Suprapubic skin (tissue), 4 donors: Measurements from ENCODE around the gene LAPTM5. TPM values are rescaled to one million over a fixed set of nuclear protein-coding genes. Genes with fewer than 3 reads are reported as not detected.
"Not testable (repeated sequence)": the region's sequence is repeated elsewhere in the genome, so short reads cannot be mapped to it uniquely, and the experiment has no call there.

ENCODE experiments used
- DNase-seq, 2 donors: peaks; one replicate each; pipeline ENCODE4 v3.0.0-alpha.2; 2019; ENCODE audit warnings: low spot score in 2 of 2
- H3K27ac ChIP-seq: fragments of 200-600 bp; sonication (generic); one replicate; pipeline ENCODE4 v1.5.1; 2019
- H3K27me3 ChIP-seq: fragments of 200-600 bp; sonication (generic); one replicate; pipeline ENCODE4 v1.5.1; 2019
- H3K36me3 ChIP-seq: fragments of 200-600 bp; sonication (generic); one replicate; pipeline ENCODE4 v1.5.1; 2019
- H3K4me1 ChIP-seq: fragments of 200-600 bp; sonication (generic); one replicate; pipeline ENCODE4 v1.5.1; 2019
- H3K4me3 ChIP-seq: fragments of 200-600 bp; sonication (generic); one replicate; pipeline ENCODE4 v1.5.1; 2019; ENCODE audit warnings: mild to moderate bottlenecking
- H3K9me3 ChIP-seq: fragments of 200-600 bp; sonication (generic); one replicate; pipeline ENCODE4 v1.5.1; 2019
- EP300 ChIP-seq: sonication (generic); formaldehyde crosslinking; IDR thresholded peaks from one replicate; pipeline ENCODE4 v1.6.1; 2017; ENCODE audit warnings: antibody characterized with exemption
- POLR2A ChIP-seq, 2 donors: fragments of 450-650 bp; IDR thresholded peaks; one replicate each; pipeline ENCODE4 v1.6.1; 2017; ENCODE audit warnings: antibody characterized with exemption in 2 of 2, mild to moderate bottlenecking in 2 of 2, moderate library complexity in 2 of 2
- POLR2AphosphoS5 ChIP-seq, 3 donors: sonication (generic); formaldehyde crosslinking; IDR thresholded peaks; one replicate each; pipeline ENCODE4 v1.6.1; 2017; ENCODE audit warnings: antibody characterized with exemption in 3 of 3
- WGBS: methylation state at CpG from one replicate; pipeline ENCODE4 v1.1.5; 2018; 5-methylcytosine and 5-hydroxymethylcytosine counted together
- total RNA-seq, 4 donors: library from RNA; depleted of rRNA; stranded (reverse); fragments of >200 nt; gene quantifications; one replicate each; pipeline ENCODE4 v1.1.0, GENCODE V29; 2016
- TF ChIP-seq, protein P1 (sequence below), 2 donors: fragments of 200-600 bp in 1 of 2; fragments of 450-650 bp in 1 of 2; sonication (generic) in 1 of 2; IDR thresholded peaks; one replicate each; pipeline ENCODE4 v1.5.1; 2016 to 2019; ENCODE audit warnings: antibody characterized with exemption in 2 of 2, mild to moderate bottlenecking in 1 of 2, moderate library complexity in 1 of 2

Gene LAPTM5
- total RNA-seq, 4 donors from 2014 or later = 9.9 to 13.7 (median 12.2) TPM

DNA sequence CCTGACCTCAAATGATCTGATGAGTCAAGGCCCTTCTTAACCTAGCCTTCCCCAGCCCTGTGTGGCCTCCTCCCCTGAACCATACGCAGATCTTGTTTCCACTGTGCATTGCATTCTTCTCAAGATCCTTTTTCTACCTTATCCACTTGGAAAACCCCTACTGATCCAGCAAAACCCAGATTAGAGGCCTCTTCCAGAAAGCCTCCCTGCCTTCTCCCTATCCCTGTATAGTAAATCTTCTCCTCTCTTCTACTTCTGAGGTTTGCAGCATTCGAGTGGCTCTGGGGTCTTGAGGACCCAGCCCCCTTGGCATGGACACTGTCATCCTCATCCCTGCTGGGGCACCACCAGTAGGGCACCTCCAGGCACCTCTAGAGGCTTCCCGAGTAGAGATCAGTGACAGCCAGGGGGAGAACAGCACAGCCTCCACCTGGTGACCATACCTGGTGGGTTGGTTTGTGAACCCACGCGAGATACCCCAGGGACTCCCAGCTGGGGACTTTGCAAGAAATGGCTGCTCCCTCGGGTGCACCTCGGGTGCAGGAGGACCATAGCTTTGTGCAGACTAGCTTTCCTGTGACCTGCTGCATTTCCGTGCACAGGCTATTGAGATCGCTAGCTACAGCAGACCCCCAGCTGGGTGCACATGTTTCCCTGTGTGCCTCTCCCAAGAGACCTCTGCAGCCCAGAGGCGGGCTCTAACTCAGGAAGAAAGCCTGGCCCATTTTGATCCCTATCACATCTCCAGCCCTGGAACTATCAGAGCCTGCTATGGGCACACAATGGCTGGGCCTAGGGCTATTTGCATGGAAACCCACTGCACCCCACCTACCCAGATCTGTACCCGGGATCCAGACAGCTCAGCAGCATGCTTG lies 68.4 kb downstream of the LAPTM5 start:
- no peak for DNase-seq
- Histone ChIP-seq H3K36me3 (no peaks in the 10 kb centered on the region), H3K9me3 (no peaks in the 10 kb centered on the region), H3K27me3 (peaks cover 23% of the 10 kb centered on the region), H3K4me3 (no peak overlapping the region), H3K27ac (no peak overlapping the region), H3K4me1 (peaks cover 11% of the 10 kb centered on the region)
- TF ChIP-seq POLR2AphosphoS5 (IDR thresholded peaks at IDR 0.05) = no peak
- TF ChIP-seq, protein P1, sequence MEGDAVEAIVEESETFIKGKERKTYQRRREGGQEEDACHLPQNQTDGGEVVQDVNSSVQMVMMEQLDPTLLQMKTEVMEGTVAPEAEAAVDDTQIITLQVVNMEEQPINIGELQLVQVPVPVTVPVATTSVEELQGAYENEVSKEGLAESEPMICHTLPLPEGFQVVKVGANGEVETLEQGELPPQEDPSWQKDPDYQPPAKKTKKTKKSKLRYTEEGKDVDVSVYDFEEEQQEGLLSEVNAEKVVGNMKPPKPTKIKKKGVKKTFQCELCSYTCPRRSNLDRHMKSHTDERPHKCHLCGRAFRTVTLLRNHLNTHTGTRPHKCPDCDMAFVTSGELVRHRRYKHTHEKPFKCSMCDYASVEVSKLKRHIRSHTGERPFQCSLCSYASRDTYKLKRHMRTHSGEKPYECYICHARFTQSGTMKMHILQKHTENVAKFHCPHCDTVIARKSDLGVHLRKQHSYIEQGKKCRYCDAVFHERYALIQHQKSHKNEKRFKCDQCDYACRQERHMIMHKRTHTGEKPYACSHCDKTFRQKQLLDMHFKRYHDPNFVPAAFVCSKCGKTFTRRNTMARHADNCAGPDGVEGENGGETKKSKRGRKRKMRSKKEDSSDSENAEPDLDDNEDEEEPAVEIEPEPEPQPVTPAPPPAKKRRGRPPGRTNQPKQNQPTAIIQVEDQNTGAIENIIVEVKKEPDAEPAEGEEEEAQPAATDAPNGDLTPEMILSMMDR (IDR thresholded peaks at IDR 0.05) = no peak
- TF ChIP-seq EP300 = no peak
- TF ChIP-seq POLR2A (IDR thresholded peaks at IDR 0.05) = no peak
- WGBS = 72% methylated on average over 5 of the region's 11 CpGs

DNA sequence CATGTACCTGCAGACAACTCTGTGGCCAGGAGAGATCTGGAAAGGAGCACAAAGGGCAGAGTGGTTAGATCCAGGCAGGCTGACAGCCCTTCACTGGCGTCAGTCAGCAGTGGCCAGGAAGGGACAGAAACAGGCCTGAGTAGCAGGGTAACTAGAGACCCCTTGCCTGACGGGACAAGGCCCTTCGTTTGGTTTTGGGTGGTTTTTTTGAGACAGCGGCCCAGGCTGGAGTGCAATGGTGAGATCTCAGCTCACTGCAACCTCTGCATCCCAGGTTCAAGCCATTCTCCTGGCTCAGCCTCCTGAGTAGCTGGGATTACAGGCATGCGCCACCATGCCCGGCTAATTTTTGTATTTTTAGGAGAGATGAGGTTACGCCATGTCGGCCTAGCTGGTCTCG lies 69.1 kb downstream of the LAPTM5 start:
- not testable (repeated sequence) for H3K4me1 ChIP-seq, H3K27ac ChIP-seq, DNase-seq, H3K4me3 ChIP-seq, H3K36me3 ChIP-seq, H3K9me3 ChIP-seq
- H3K27me3 ChIP-seq = peaks cover 28% of the 10 kb centered on the region
- 88% methylated on average over 9 of the region's 9 CpGs for WGBS

DNA sequence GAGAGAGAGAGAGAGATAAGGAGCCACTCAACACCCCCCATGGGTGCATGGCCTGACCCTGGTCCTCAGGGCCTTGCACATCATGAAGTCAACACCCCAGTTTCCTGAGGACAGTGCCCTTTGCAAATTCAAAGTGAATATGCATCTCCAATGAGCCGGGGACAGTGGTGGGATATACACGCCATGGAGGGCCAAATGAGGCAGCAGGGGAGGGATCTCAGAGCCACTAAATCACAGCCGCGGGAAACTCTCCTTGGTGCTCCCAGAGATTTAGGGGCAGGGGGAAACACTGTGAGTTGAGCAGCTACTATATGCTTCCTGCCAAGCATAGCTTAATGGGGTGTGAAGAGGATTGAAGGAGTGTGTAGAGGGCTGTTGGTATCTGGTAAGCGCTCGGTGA lies 69.7 kb downstream of the LAPTM5 start:
- Histone ChIP-seq H3K4me1 (peaks cover 8% of the 10 kb centered on the region), H3K4me3 (no peak overlapping the region), H3K27ac (no peak overlapping the region), H3K27me3 (peaks cover 30% of the 10 kb centered on the region), H3K36me3 (no peaks in the 10 kb centered on the region), H3K9me3 (no peaks in the 10 kb centered on the region)
- no peak for DNase-seq
- TF ChIP-seq, protein P1 (IDR thresholded peaks at IDR 0.05) = no peak
- TF ChIP-seq POLR2A (IDR thresholded peaks at IDR 0.05) = no peak
- no peak for TF ChIP-seq EP300
- TF ChIP-seq POLR2AphosphoS5 (IDR thresholded peaks at IDR 0.05) = no peak
- WGBS = 92% methylated on average over 6 of the region's 6 CpGs

DNA sequence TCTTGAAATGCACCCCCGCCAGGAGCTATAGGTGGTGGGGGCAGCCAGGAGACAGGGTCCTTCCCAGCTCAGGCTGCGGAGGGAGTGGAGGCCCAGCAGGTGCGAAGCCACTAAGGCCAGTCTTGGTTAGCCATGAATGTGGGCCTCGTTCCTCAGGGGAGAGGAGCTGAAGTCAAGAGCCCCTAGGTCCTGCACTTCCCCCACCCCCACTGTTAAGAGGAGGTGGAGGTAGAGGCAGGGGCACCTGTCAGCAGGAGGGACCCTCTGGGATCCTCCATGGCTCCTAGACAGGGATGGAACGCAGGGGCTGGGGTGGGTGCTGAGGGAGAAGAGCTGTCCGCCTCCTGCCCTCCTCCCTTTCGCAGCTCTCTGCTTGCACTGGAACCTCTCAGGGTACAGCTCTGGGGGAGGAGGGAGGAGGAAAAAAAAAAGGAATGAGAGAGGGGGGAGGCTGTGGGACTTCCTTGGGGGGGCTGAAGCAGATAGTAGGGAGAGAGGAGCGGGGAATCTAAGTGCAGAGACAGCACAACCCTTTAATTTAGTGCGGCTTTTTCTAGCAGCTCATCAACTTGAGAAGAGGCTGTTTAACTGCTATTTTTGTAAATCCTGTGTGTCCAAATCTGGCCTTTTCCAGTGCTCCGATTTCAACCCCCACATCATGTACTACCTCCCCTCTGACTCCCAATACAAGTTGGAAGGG lies 71.2 kb downstream of the LAPTM5 start:
- no peak for TF ChIP-seq EP300
- TF ChIP-seq POLR2AphosphoS5 (IDR thresholded peaks at IDR 0.05) = no peak
- TF ChIP-seq, protein P1 (IDR thresholded peaks at IDR 0.05) = no peak
- no peak for TF ChIP-seq POLR2A (IDR thresholded peaks at IDR 0.05)
- Histone ChIP-seq H3K4me1 (peaks cover 8% of the 10 kb centered on the region), H3K27ac (no peak overlapping the region), H3K9me3 (no peaks in the 10 kb centered on the region), H3K27me3 (peaks cover 30% of the 10 kb centered on the region), H3K36me3 (no peaks in the 10 kb centered on the region), H3K4me3 (no peak overlapping the region)
- 61% methylated on average over 10 of the region's 10 CpGs for WGBS
- DNase-seq = no peak

DNA sequence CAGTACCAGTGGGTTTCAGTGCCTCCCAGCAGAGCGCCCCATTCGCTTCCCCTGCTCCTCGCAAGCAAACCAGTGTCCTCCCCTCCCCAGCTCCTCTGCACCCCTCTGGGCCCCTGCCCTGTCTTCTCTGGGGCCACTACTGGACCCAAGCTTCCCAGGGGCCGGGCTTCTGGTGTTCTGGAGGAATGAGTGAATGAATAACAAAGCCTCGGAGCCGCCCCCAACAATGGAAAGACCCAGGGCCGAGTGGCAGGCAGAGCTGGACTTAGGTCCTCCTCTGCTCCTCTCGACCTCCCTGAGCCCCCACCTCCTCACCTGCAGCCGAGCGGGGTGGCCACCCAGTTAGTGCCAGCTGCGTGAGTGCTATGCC lies 71.8 kb downstream of the LAPTM5 start:
- Histone ChIP-seq H3K4me1 (peaks cover 8% of the 10 kb centered on the region), H3K27ac (no peak overlapping the region), H3K27me3 (peaks cover 30% of the 10 kb centered on the region), H3K36me3 (no peaks in the 10 kb centered on the region), H3K4me3 (no peak overlapping the region), H3K9me3 (no peaks in the 10 kb centered on the region)
- TF ChIP-seq POLR2AphosphoS5 (IDR thresholded peaks at IDR 0.05) = no peak
- TF ChIP-seq EP300 = no peak
- no peak for TF ChIP-seq POLR2A (IDR thresholded peaks at IDR 0.05)
- TF ChIP-seq, protein P1 (IDR thresholded peaks at IDR 0.05) = no peak
- WGBS = 75% methylated on average over 6 of the region's 11 CpGs
- no peak for DNase-seq
